ENCODE results near the gene EEPD1. TPM values are rescaled to one million over a fixed set of nuclear protein-coding genes. Genes with fewer than 3 reads are reported as not detected.

Gene EEPD1
- total and polyA plus RNA-seq, 2 donors (not counting 3 experiments of a cell fraction or from before 2014, with no cell fraction given), result 0.40 to 0.42 TPM

DNA sequence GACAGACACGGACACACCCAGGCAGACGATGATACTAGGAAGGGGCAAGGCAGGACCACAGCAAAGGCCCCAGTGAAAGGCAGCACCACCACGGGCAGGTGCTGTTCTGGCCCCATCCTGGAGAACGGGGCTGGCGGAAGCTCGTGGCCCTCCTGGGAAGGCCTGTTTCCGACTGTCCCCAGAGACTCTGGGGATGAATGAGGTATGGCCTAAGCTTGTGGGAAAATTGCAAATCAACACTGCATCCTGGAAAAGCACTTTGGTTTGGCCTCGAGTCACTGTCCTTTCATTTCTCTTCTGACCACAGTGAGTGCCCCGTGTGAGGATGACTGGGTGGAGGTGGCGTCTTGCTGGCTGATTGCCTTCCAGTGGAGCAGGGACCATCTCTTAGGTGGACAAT, 155.0 kb downstream of the EEPD1 start:
- Histone ChIP-seq H2AFZ (ENCODE audit: low read depth, low read length) (no peak overlapping the region), H3K4me3 (replicated peaks in 1 of 3; ENCODE audit: insufficient read depth in 1 of 3, low read depth in 1 of 3, low read length in 3 of 3) (no peak overlapping the region), H3K9ac (replicated peaks; ENCODE audit: extremely low read depth, insufficient read depth, low read length) (no peak overlapping the region), H4K20me1 (replicated peaks; ENCODE audit: control insufficient read depth, extremely low read depth, insufficient read depth, low read length) (no peaks in the 10 kb centered on the region), H3K9me3 (replicated peaks; ENCODE audit: control insufficient read depth, insufficient read depth, low read length) (no peaks in the 10 kb centered on the region), H3K4me1 (ENCODE audit: control insufficient read depth, extremely low read depth, insufficient read depth, low read length) (peaks cover 15% of the 10 kb centered on the region), H3K27ac (ENCODE audit: insufficient read depth, low read depth, low read length) (no peak overlapping the region), H3K27me3 (ENCODE audit: control insufficient read depth in 2 of 2, insufficient read depth in 2 of 2, low read length in 2 of 2) (no peaks in the 10 kb centered on the region), H3K36me3 (ENCODE audit: control insufficient read depth in 2 of 2, extremely low read depth in 1 of 2, insufficient read depth in 2 of 2, low read length in 2 of 2) (no peaks in the 10 kb centered on the region), H3K9me1 (replicated peaks; ENCODE audit: control insufficient read depth, extremely low read depth, insufficient read depth, low read length) (no peaks in the 10 kb centered on the region), H3K79me2 (ENCODE audit: control insufficient read depth, insufficient read depth, low read length) (no peaks in the 10 kb centered on the region), H3K4me2 (ENCODE audit: insufficient read depth, low read length) (no peak overlapping the region)
- CTCF ChIA-PET, result interaction anchor here (1.0 to 1.8 kb wide), 2 partner anchors 10 to 11 kb away, joined by 4 to 6 read pairs; no protein-coding TSS in a partner anchor
- dilution Hi-C loops (cut with MboI; ENCODE audit: extremely low pct_ligation_motif_present, low sequenced_read_pairs) (no loop called here), intact Hi-C loops (cut with micrococcal nuclease) (no loop called here)
- POLR2A ChIA-PET, result no interaction called here
- BruUV-seq (replicated peaks), result no TSS peak
- TF ChIP-seq JUN (IDR thresholded peaks at IDR 0.05; ENCODE audit: borderline replicate concordance, insufficient read depth, insufficient read length, low read depth) (no peak), FOS (IDR thresholded peaks at IDR 0.05; ENCODE audit: borderline replicate concordance, insufficient read depth, low read length) (no peak), MYC (IDR thresholded peaks at IDR 0.05; ENCODE audit: low read depth, low read length) (no peak), POLR2A (IDR thresholded peaks at IDR 0.05; ENCODE audit: low read depth, low read length) (no peak), EZH2 (IDR thresholded peaks at IDR 0.05; ENCODE audit: borderline replicate concordance, low read depth, low read length, severe bottlenecking) (no peak), GATA2 (IDR thresholded peaks at IDR 0.05; ENCODE audit: insufficient read depth, insufficient read length, low read depth, low read length) (no peak)
- TF ChIP-seq, protein P1, sequence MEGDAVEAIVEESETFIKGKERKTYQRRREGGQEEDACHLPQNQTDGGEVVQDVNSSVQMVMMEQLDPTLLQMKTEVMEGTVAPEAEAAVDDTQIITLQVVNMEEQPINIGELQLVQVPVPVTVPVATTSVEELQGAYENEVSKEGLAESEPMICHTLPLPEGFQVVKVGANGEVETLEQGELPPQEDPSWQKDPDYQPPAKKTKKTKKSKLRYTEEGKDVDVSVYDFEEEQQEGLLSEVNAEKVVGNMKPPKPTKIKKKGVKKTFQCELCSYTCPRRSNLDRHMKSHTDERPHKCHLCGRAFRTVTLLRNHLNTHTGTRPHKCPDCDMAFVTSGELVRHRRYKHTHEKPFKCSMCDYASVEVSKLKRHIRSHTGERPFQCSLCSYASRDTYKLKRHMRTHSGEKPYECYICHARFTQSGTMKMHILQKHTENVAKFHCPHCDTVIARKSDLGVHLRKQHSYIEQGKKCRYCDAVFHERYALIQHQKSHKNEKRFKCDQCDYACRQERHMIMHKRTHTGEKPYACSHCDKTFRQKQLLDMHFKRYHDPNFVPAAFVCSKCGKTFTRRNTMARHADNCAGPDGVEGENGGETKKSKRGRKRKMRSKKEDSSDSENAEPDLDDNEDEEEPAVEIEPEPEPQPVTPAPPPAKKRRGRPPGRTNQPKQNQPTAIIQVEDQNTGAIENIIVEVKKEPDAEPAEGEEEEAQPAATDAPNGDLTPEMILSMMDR (IDR thresholded peaks at IDR 0.05; ENCODE audit: extremely low read depth in 1 of 2, insufficient read depth in 1 of 2, low read depth in 1 of 2, low read length in 2 of 2), result no peak
- TF ChIP-seq, protein P2, sequence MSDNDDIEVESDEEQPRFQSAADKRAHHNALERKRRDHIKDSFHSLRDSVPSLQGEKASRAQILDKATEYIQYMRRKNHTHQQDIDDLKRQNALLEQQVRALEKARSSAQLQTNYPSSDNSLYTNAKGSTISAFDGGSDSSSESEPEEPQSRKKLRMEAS (IDR thresholded peaks at IDR 0.05; ENCODE audit: insufficient read depth, insufficient read length), result no peak
- no peak for DNase-seq (ENCODE audit: low read depth, low spot score)
- no peak for FAIRE-seq
